A549 (cell line): ENCODE data around the gene OR4D2. TPM values are rescaled to one million over a fixed set of nuclear protein-coding genes. Genes with fewer than 3 reads are reported as not detected.

Experiments
- ATAC-seq, 2 experiments: fragments of 200-7000 bp in 1 of 2; fragments of >200 bp in 1 of 2; cut with Nextera tagmentation in 1 of 2; cut with Tn5 transposase in 1 of 2; 3 replicates each; pipeline versions ENCODE4 v1.8.0 to v1.9.1; 2018 to 2020; ENCODE audit warnings: mild to moderate bottlenecking in 1 of 2, moderate library complexity in 1 of 2
- CTCF ChIA-PET: fragments of 300-600 bp; sonication (Branson Sonifier 250); formaldehyde crosslinking; extraction: SDS; loops from one replicate; lab custom pipeline; 2021; ENCODE audit warnings: antibody characterized with exemption, inconsistent platforms; lab: Yijun Ruan, JAX
- POLR2A ChIA-PET: fragments of 350-600 bp; formaldehyde crosslinking; extraction: SDS; loops from one replicate; lab custom pipeline; 2021; ENCODE audit warnings: antibody characterized with exemption, inconsistent platforms; lab: Yijun Ruan, JAX
- DNase-seq, 2 experiments: peaks; one replicate each; pipeline versions ENCODE4 v3.0.0 to v3.0.0-alpha.2; 2011 to 2016; ENCODE audit warnings: low read depth in 1 of 2, low spot score in 1 of 2
- FAIRE-seq: peaks from 2 replicates; lab custom pipeline; 2011; peaks lifted over from hg19 to GRCh38; lab: Jason Lieb, UNC
- H3K27ac ChIP-seq, 2 experiments: fragments of >200 bp; sonication (Bioruptor Twin); formaldehyde crosslinking; 3 replicates each; pipeline ENCODE4 v1.5.1; 2016 to 2017
- H3K4me1 ChIP-seq: fragments of >200 bp; sonication (Bioruptor Twin); formaldehyde crosslinking; 3 replicates; pipeline ENCODE4 v1.6.1; 2016
- H3K4me2 ChIP-seq: fragments of >200 bp; sonication (Bioruptor Twin); formaldehyde crosslinking; 3 replicates; pipeline ENCODE4 v1.6.1; 2016
- H3K4me3 ChIP-seq: fragments of >200 bp; sonication (Bioruptor Twin); formaldehyde crosslinking; 3 replicates; pipeline ENCODE4 v1.5.1; 2016
- H3K9me3 ChIP-seq: fragments of >200 bp; sonication (Bioruptor Twin); formaldehyde crosslinking; 3 replicates; pipeline ENCODE4 v1.6.1; 2016
- EHMT2 ChIP-seq: fragments of 200-600 bp; sonication (generic); IDR thresholded peaks from 2 replicates; pipeline ENCODE4 v1.6.1; 2016; ENCODE audit warnings: antibody characterized with exemption, low read depth, mild to moderate bottlenecking, moderate library complexity
- HOXB13 ChIP-seq: fragments of 250-450 bp; sonication (Bioruptor Pico); IDR thresholded peaks from 2 replicates; pipeline ENCODE4 v1.5.0; 2020; ENCODE audit warnings: low read depth, mild to moderate bottlenecking, moderate library complexity
- HOXB5 ChIP-seq: fragments of 250-450 bp; sonication (Bioruptor Pico); IDR thresholded peaks from 2 replicates; pipeline ENCODE4 v1.5.0; 2020; ENCODE audit warnings: mild to moderate bottlenecking, moderate library complexity
- JUN ChIP-seq, 2 experiments: fragments of >200 bp; sonication (Bioruptor Twin); formaldehyde crosslinking; IDR thresholded peaks; 2 replicates in 1 of 2; 3 replicates in 1 of 2; pipeline ENCODE4 v1.6.1; 2016 to 2017
- KDM1A ChIP-seq: fragments of 200-600 bp; sonication (generic); IDR thresholded peaks from 2 replicates; pipeline ENCODE4 v1.6.1; 2016; ENCODE audit warnings: low read depth, mild to moderate bottlenecking
- MAFK ChIP-seq: fragments of 450-650 bp; IDR thresholded peaks from 2 replicates; pipeline ENCODE4 v1.6.1; 2014; ENCODE audit not compliant: partially characterized antibody
- MYC ChIP-seq: IDR thresholded peaks from 2 replicates; pipeline ENCODE4 v1.6.1; 2012; ENCODE audit warnings: mild to moderate bottlenecking, inconsistent platforms, low read length, improper control_type of control experiment, borderline replicate concordance
- NFE2L2 ChIP-seq: fragments of 150-350 bp; conservative IDR thresholded peaks from 2 replicates; pipeline ENCODE4 v1.6.1; 2014; ENCODE audit warnings: low read length
- NPAS2 ChIP-seq: fragments of 250-450 bp; sonication (Bioruptor Pico); IDR thresholded peaks from 2 replicates; pipeline ENCODE4 v1.8.0; 2022; ENCODE audit warnings: mild to moderate bottlenecking, moderate library complexity, borderline replicate concordance
- RCOR1 ChIP-seq: fragments of 150-350 bp; IDR thresholded peaks from 2 replicates; pipeline ENCODE4 v1.6.1; 2014; ENCODE audit warnings: antibody characterized with exemption, low read length, low read depth
- SMC3 ChIP-seq: fragments of >200 bp; sonication (Bioruptor Twin); formaldehyde crosslinking; IDR thresholded peaks from 3 replicates; pipeline ENCODE4 v1.6.1; 2018; ENCODE audit warnings: inconsistent platforms
- ZC3H11A ChIP-seq: fragments of 450-650 bp; IDR thresholded peaks from 2 replicates; pipeline ENCODE4 v1.6.1; 2014; ENCODE audit warnings: antibody characterized with exemption, mild to moderate bottlenecking
- ZSCAN20 ChIP-seq: fragments of 250-450 bp; sonication (Bioruptor Pico); IDR thresholded peaks from 2 replicates; pipeline ENCODE4 v1.8.0; 2022; ENCODE audit warnings: mild to moderate bottlenecking, moderate library complexity
- WGBS: methylation state at CpG from one replicate; pipeline ENCODE4 v1.1.6; 2017; ENCODE audit errors: missing lambda C conversion rate; 5-methylcytosine and 5-hydroxymethylcytosine counted together
- polyA plus RNA-seq, 4 experiments: library from polyadenylated mRNA; depleted of rRNA in 3 of 4; stranded (reverse); fragments of >200 nt; fragmentation: RNase III in 1 of 4; extraction: RNeasy Plus Mini Kit Qiagen cat#74134 plus additional on column Dnase treatment in 1 of 4; gene quantifications; 2 replicates in 3 of 4; 3 replicates in 1 of 4; pipeline ENCODE4 v1.2.3, GENCODE V29; 2011 to 2017
- TF ChIP-seq, protein P1 (sequence below): fragments of 200-600 bp; sonication (generic); IDR thresholded peaks from 2 replicates; pipeline ENCODE4 v1.6.1; 2016; ENCODE audit warnings: antibody characterized with exemption, mild to moderate bottlenecking, moderate library complexity
- TF ChIP-seq, protein P2 (sequence below): IDR thresholded peaks from 2 replicates; pipeline ENCODE4 v1.6.1; 2012
- TF ChIP-seq, protein P3 (sequence below): fragments of 450-650 bp; IDR thresholded peaks from 2 replicates; pipeline ENCODE4 v1.6.1; 2014; ENCODE audit warnings: antibody characterized with exemption
- TF ChIP-seq, protein P4 (sequence below): fragments of >200 bp; sonication (Bioruptor Twin); formaldehyde crosslinking; IDR thresholded peaks from 3 replicates; pipeline ENCODE4 v1.5.1; 2016

The OR4D2 gene
- polyA plus RNA-seq, 2 of the 4 experiments (the other 2 are of a cell fraction): not detected

DNA sequence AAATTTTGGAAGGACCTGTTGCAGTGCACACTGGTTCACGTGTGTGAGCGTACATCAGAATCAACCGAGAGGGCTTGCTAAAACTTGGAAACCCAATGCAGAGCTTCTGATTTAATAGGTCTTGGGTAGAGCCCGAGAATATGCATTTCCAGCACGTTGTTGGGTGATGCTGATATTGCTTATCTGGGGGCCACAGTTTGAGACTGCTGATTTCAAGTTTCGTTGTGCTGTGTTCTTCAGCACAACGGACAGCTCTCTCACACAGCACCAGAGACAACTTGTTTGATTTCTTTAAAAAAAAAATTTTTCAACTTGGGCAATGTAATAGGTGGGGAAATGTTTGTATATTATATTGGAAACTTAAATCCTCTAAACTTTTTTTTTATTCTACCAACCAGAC, 9.4 kb downstream of the OR4D2 start:
- ChIA-PET POLR2A (no interaction called here), CTCF (interaction anchor here (1.0 to 3.0 kb wide), 8 partner anchors 8 to 80 kb away, joined by 3 to 7 read pairs (median 4); partner anchors contain the start of gene MKS1)
- DNase-seq: no peak
- no peak for FAIRE-seq
- Histone ChIP-seq H3K4me2 (no peak overlapping the region), H3K4me3 (no peak overlapping the region), H3K4me1 (no peaks in the 10 kb centered on the region)
- WGBS: 39% methylated on average over 7 of the region's 7 CpGs
- TF ChIP-seq, protein P1, sequence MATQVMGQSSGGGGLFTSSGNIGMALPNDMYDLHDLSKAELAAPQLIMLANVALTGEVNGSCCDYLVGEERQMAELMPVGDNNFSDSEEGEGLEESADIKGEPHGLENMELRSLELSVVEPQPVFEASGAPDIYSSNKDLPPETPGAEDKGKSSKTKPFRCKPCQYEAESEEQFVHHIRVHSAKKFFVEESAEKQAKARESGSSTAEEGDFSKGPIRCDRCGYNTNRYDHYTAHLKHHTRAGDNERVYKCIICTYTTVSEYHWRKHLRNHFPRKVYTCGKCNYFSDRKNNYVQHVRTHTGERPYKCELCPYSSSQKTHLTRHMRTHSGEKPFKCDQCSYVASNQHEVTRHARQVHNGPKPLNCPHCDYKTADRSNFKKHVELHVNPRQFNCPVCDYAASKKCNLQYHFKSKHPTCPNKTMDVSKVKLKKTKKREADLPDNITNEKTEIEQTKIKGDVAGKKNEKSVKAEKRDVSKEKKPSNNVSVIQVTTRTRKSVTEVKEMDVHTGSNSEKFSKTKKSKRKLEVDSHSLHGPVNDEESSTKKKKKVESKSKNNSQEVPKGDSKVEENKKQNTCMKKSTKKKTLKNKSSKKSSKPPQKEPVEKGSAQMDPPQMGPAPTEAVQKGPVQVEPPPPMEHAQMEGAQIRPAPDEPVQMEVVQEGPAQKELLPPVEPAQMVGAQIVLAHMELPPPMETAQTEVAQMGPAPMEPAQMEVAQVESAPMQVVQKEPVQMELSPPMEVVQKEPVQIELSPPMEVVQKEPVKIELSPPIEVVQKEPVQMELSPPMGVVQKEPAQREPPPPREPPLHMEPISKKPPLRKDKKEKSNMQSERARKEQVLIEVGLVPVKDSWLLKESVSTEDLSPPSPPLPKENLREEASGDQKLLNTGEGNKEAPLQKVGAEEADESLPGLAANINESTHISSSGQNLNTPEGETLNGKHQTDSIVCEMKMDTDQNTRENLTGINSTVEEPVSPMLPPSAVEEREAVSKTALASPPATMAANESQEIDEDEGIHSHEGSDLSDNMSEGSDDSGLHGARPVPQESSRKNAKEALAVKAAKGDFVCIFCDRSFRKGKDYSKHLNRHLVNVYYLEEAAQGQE: peak; percentile 93
- TF ChIP-seq ZC3H11A (no peak), EHMT2 (peak; percentile 59; the same call in 1 of the 2 replicates)
- TF ChIP-seq, all 56 proteins: peak for 2
- Histone ChIP-seq H3K27ac (no peak overlapping the region), H3K9me3 (no peaks in the 10 kb centered on the region)
- ATAC-seq: no peak

DNA sequence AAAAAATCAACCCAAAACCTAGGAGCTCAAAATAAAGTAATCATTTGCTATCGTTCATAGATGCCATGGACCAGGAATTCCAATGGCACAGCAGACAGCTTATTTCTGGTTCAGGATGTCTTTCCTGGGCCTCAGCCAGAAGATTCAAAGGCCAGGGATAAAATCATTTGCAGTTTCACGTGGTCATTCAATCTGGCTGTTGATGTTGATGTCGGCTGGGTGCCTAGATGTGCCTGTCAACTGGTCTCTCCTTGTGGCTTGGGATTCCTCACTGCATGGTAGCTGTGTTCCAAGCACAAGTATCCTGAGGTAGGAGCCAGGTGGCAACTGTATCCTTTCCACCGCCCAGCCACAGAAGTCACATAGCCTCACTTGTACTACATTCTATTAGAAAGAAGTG, 15.0 kb downstream of the OR4D2 start:
- H3K4me2 ChIP-seq: no peak overlapping the region
- TF ChIP-seq KDM1A: no peak
- TF ChIP-seq, protein P2, sequence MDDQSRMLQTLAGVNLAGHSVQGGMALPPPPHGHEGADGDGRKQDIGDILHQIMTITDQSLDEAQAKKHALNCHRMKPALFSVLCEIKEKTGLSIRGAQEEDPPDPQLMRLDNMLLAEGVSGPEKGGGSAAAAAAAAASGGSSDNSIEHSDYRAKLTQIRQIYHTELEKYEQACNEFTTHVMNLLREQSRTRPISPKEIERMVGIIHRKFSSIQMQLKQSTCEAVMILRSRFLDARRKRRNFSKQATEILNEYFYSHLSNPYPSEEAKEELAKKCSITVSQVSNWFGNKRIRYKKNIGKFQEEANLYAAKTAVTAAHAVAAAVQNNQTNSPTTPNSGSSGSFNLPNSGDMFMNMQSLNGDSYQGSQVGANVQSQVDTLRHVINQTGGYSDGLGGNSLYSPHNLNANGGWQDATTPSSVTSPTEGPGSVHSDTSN: no peak
- no peak for TF ChIP-seq RCOR1
- TF ChIP-seq SMC3: no peak
- TF ChIP-seq HOXB5: no peak
- TF ChIP-seq MYC: no peak
- no peak for TF ChIP-seq ZSCAN20 (CRISPR knock-in tag)
- no peak for TF ChIP-seq NPAS2 (CRISPR knock-in tag)
- TF ChIP-seq JUN (IDR thresholded peaks at IDR 0.05): no peak
- no peak for TF ChIP-seq MAFK
- no peak for TF ChIP-seq NFE2L2
- TF ChIP-seq HOXB13: no peak
- TF ChIP-seq, protein P3, sequence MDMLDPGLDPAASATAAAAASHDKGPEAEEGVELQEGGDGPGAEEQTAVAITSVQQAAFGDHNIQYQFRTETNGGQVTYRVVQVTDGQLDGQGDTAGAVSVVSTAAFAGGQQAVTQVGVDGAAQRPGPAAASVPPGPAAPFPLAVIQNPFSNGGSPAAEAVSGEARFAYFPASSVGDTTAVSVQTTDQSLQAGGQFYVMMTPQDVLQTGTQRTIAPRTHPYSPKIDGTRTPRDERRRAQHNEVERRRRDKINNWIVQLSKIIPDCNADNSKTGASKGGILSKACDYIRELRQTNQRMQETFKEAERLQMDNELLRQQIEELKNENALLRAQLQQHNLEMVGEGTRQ: no peak
- TF ChIP-seq, protein P4, sequence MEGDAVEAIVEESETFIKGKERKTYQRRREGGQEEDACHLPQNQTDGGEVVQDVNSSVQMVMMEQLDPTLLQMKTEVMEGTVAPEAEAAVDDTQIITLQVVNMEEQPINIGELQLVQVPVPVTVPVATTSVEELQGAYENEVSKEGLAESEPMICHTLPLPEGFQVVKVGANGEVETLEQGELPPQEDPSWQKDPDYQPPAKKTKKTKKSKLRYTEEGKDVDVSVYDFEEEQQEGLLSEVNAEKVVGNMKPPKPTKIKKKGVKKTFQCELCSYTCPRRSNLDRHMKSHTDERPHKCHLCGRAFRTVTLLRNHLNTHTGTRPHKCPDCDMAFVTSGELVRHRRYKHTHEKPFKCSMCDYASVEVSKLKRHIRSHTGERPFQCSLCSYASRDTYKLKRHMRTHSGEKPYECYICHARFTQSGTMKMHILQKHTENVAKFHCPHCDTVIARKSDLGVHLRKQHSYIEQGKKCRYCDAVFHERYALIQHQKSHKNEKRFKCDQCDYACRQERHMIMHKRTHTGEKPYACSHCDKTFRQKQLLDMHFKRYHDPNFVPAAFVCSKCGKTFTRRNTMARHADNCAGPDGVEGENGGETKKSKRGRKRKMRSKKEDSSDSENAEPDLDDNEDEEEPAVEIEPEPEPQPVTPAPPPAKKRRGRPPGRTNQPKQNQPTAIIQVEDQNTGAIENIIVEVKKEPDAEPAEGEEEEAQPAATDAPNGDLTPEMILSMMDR: no peak
- no peak for ATAC-seq
- H3K4me3 ChIP-seq: no peak overlapping the region
- POLR2A ChIA-PET: no interaction called here
- no peaks in the 10 kb centered on the region for H3K9me3 ChIP-seq
- 17% methylated on average over 4 of the region's 4 CpGs for WGBS
- DNase-seq: no peak
- H3K4me1 ChIP-seq: no peaks in the 10 kb centered on the region
- no peak for FAIRE-seq
- CTCF ChIA-PET: interaction anchor here (0.8 to 2.3 kb wide), 2 partner anchors 9 to 17 kb away, joined by 3 to 5 read pairs; no protein-coding TSS in a partner anchor
- H3K27ac ChIP-seq: no peak overlapping the region
